Suprapubic skin (tissue), 2 donors: ENCODE measurements around the gene OR52R1.

ENCODE experiments used
- EP300 ChIP-seq: sonication (generic); formaldehyde crosslinking; IDR thresholded peaks from one replicate; pipeline ENCODE4 v1.6.1; 2017; ENCODE audit warnings: antibody characterized with exemption
- POLR2A ChIP-seq, 2 donors: fragments of 450-650 bp; IDR thresholded peaks; one replicate each; pipeline ENCODE4 v1.6.1; 2017; ENCODE audit warnings: antibody characterized with exemption in 2 of 2, mild to moderate bottlenecking in 2 of 2, moderate library complexity in 2 of 2

DNA sequence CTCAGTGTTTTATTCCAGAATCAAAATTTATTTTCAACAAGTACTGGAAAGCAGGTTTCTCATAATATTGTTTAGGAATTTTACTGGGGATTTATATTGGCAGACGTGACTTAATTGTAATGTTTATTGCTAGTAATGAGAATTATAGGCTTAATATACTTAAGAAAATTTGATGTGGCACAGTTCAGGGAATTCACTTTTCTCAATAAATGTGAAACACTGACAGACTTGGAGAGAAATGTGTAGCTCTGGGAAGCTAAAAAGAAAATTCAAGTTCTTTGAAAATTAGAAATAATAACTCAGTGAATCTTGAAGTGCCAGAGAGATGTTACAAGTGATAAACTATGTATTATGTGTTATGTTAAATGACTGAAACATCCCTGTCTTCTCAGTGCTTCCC lies 16.8 kb upstream of the OR52R1 start, which contains the start of gene OR51F2:
- no peak for TF ChIP-seq POLR2A (IDR thresholded peaks at IDR 0.05)
- no peak for TF ChIP-seq EP300
